SU-DHL-6 (cell line): ENCODE results near the gene POC1B.

Experiments
- EZH2phosphoT487 ChIP-seq: fragments of 200-600 bp; sonication (generic), shearing (Covaris generic); conservative IDR thresholded peaks from 2 replicates; pipeline ENCODE4 v1.6.1; 2018; ENCODE audit warnings: mild to moderate bottlenecking, antibody characterized with exemption, low read length, moderate library complexity, mixed read lengths
- TF ChIP-seq, protein P1 (sequence below): fragments of 200-600 bp; sonication (generic); IDR thresholded peaks from one replicate; pipeline ENCODE4 v1.5.1; 2017; ENCODE audit warnings: antibody characterized with exemption, mild to moderate bottlenecking, low read length, moderate library complexity; ENCODE audit not compliant: insufficient read depth, poor library complexity, severe bottlenecking

DNA sequence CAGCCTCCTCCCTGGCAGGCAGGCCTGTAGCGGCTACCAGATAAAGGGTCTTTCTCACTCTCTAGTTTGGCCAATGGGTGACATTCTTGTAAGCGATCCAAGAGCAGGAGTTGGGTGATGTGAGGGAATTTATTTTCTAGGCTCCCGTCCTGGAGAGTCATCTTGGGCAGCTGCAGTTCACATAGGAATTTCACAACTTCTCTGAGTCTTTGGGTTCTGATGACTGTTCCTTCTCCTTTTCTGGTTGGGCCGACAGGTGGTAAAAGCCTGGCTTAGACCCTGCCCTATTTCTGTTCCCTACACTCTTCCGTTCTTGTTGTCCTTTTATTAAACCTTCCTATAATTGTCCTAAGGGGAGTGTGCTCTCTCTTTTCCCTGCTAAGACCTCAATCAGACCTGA lies 42.6 kb upstream of the POC1B start:
- TF ChIP-seq, protein P1, sequence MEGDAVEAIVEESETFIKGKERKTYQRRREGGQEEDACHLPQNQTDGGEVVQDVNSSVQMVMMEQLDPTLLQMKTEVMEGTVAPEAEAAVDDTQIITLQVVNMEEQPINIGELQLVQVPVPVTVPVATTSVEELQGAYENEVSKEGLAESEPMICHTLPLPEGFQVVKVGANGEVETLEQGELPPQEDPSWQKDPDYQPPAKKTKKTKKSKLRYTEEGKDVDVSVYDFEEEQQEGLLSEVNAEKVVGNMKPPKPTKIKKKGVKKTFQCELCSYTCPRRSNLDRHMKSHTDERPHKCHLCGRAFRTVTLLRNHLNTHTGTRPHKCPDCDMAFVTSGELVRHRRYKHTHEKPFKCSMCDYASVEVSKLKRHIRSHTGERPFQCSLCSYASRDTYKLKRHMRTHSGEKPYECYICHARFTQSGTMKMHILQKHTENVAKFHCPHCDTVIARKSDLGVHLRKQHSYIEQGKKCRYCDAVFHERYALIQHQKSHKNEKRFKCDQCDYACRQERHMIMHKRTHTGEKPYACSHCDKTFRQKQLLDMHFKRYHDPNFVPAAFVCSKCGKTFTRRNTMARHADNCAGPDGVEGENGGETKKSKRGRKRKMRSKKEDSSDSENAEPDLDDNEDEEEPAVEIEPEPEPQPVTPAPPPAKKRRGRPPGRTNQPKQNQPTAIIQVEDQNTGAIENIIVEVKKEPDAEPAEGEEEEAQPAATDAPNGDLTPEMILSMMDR, result no peak
- no peak for TF ChIP-seq EZH2phosphoT487
